ENCODE results near the gene CACNB2.
"Not testable (repeated sequence)": the region's sequence is repeated elsewhere in the genome, so short reads cannot be mapped to it uniquely, and the experiment has no call there.

The CACNB2 gene

DNA sequence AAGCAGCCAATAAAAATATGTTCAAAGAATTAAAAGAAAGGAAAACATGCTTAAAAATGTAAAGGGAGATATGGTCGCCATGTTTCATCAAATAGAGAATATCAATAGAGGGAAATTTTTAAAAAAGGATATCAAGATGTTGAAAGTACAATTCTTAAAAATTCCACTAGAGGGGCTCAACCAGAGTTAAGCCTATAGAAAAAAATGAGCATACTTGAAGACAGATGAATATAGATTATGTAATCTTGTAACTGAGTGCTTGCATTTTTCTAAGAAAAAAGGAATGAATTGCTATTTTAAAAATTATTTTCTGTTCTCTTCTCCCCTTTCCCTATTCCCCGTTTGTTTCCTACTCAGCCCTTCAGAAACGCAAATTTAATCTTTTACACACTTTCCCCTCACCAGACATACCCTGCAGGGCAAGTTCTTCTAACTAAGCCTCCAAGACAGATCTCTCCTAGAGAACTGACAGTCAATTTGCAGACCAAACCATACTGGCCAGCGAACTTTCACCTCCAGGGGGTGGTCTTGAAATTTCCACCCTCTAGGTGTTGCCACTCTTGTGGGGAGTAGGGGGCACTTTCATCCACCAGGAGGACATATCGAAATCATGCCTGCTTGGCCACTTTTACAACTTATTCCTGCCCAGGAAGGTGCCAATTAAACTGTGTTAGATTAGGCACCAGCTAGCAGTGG is 443.5 kb downstream of the CACNB2 start:
- DNase-seq, result no peak

DNA sequence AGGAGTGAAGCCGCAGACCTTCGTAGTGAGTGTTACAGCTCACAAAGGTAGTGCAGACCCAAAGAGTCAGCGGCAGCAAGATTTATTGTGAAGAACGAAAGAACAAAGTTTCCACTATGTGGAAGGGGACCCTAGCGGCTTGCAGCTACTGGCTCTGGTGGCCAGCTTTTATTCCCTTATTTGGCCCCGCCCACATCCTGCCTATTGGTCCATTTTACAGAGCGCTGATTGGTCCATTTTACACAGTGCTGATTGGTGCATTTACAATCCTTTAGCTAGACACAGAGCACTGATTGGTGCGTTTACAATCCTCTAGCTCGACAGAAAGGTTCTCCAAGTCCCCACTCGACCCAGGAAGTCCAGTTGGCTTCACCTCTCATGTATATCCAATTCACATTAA is 446.4 kb downstream of the CACNB2 start:
- not testable (repeated sequence) for DNase-seq

DNA sequence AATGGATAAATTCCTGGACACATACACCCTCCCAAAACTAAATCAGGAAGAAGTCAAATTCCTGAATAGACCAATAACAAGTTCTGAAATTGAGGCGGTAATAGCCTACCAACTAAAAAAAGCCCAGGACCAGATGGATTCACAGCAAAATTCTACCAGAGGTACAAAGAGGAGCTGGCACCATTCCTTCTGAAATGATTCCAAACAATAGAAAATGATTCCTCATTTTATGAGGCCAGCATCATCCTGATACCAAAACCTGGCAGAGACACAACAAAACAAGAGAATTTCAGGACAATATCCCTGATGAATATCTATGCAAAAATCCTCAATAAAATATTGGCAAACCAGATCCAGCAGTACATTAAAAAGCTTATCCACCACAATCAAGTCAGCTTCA is 450.9 kb downstream of the CACNB2 start:
- DNase-seq, result not testable (repeated sequence)

Data from SIG-M5 (cell line).